ENCODE data around the gene TLE3. TPM values are rescaled to one million over a fixed set of nuclear protein-coding genes. Genes with fewer than 3 reads are reported as not detected.

TLE3 gene
- total RNA-seq, 1 donor from 2014 or later, result 28.8 TPM

- no peak overlapping the region for H3K27ac Mint-ChIP-seq (ENCODE audit: unreplicated experiment)
- no peaks in the 10 kb centered on the region for H3K27me3 Mint-ChIP-seq (ENCODE audit: unreplicated experiment)
- H3K4me3 Mint-ChIP-seq (ENCODE audit: unreplicated experiment), result no peak overlapping the region
- H3K4me1 Mint-ChIP-seq (ENCODE audit: unreplicated experiment), result peaks cover 13% of the 10 kb centered on the region
- no peak for DNase-seq (ENCODE audit: extremely low spot score, unreplicated experiment)
- H3K9me3 Mint-ChIP-seq (ENCODE audit: unreplicated experiment), result no peaks in the 10 kb centered on the region
- H3K36me3 Mint-ChIP-seq (ENCODE audit: unreplicated experiment), result peaks cover 37% of the 10 kb centered on the region
- TF ChIP-seq CTCF (IDR thresholded peaks at IDR 0.05), result no peak
Measured at GRCh38 chr15:70088887-70089691, 8.6 kb downstream of the TLE3 start.

- H3K4me3 Mint-ChIP-seq (ENCODE audit: unreplicated experiment), result no peak overlapping the region
- H3K27ac Mint-ChIP-seq (ENCODE audit: unreplicated experiment), result no peak overlapping the region
- no peaks in the 10 kb centered on the region for H3K9me3 Mint-ChIP-seq (ENCODE audit: unreplicated experiment)
- peaks cover 38% of the 10 kb centered on the region for H3K36me3 Mint-ChIP-seq (ENCODE audit: unreplicated experiment)
- no peak for DNase-seq (ENCODE audit: extremely low spot score, unreplicated experiment)
- TF ChIP-seq CTCF (IDR thresholded peaks at IDR 0.05), result no peak
- no peaks in the 10 kb centered on the region for H3K27me3 Mint-ChIP-seq (ENCODE audit: unreplicated experiment)
- peaks cover 10% of the 10 kb centered on the region for H3K4me1 Mint-ChIP-seq (ENCODE audit: unreplicated experiment)
Measured at GRCh38 chr15:70088455-70088854, 9.3 kb downstream of the TLE3 start.

GRCh38 chr15:70087708-70088352 lies 9.9 kb downstream of the TLE3 start:
- H3K9me3 Mint-ChIP-seq (ENCODE audit: unreplicated experiment), result no peaks in the 10 kb centered on the region
- H3K4me3 Mint-ChIP-seq (ENCODE audit: unreplicated experiment), result no peak overlapping the region
- H3K27me3 Mint-ChIP-seq (ENCODE audit: unreplicated experiment), result no peaks in the 10 kb centered on the region
- DNase-seq (ENCODE audit: extremely low spot score, unreplicated experiment), result no peak
- H3K27ac Mint-ChIP-seq (ENCODE audit: unreplicated experiment), result no peak overlapping the region
- H3K36me3 Mint-ChIP-seq (ENCODE audit: unreplicated experiment), result peaks cover 38% of the 10 kb centered on the region
- TF ChIP-seq CTCF (IDR thresholded peaks at IDR 0.05), result no peak
- H3K4me1 Mint-ChIP-seq (ENCODE audit: unreplicated experiment), result peaks cover 4% of the 10 kb centered on the region

GRCh38 chr15:70086636-70087035 lies 11.1 kb downstream of the TLE3 start:
- no peak for TF ChIP-seq CTCF (IDR thresholded peaks at IDR 0.05)
- Mint-ChIP-seq H3K27ac (ENCODE audit: unreplicated experiment) (no peak overlapping the region), H3K4me1 (ENCODE audit: unreplicated experiment) (no peaks in the 10 kb centered on the region), H3K4me3 (ENCODE audit: unreplicated experiment) (no peak overlapping the region), H3K9me3 (ENCODE audit: unreplicated experiment) (no peaks in the 10 kb centered on the region), H3K36me3 (ENCODE audit: unreplicated experiment) (peaks cover 39% of the 10 kb centered on the region), H3K27me3 (ENCODE audit: unreplicated experiment) (no peaks in the 10 kb centered on the region)
- DNase-seq (ENCODE audit: extremely low spot score, unreplicated experiment), result no peak

- Mint-ChIP-seq H3K36me3 (ENCODE audit: unreplicated experiment) (peaks cover 48% of the 10 kb centered on the region), H3K4me1 (ENCODE audit: unreplicated experiment) (peaks cover 6% of the 10 kb centered on the region), H3K4me3 (ENCODE audit: unreplicated experiment) (no peak overlapping the region), H3K27ac (ENCODE audit: unreplicated experiment) (no peak overlapping the region), H3K27me3 (ENCODE audit: unreplicated experiment) (no peaks in the 10 kb centered on the region), H3K9me3 (ENCODE audit: unreplicated experiment) (no peaks in the 10 kb centered on the region)
- no peak for DNase-seq (ENCODE audit: extremely low spot score, unreplicated experiment)
- TF ChIP-seq CTCF (IDR thresholded peaks at IDR 0.05), result no peak
Measured at GRCh38 chr15:70084461-70084860, 13.3 kb downstream of the TLE3 start.

Data from osteocyte (in vitro differentiated cells).